H1 (cell line): Measurements from ENCODE around the gene FCRL6. TPM values are rescaled to one million over a fixed set of nuclear protein-coding genes. Genes with fewer than 3 reads are reported as not detected.

Experiments
- CTCF ChIA-PET: fragments of 300-600 bp; sonication (Branson Sonifier 250); formaldehyde crosslinking; loops from one replicate; lab custom pipeline; 2021; ENCODE audit not compliant: partially characterized antibody; lab: Charles Lee
- POLR2A ChIA-PET: fragments of 300-600 bp; sonication (Branson Sonifier 250); formaldehyde crosslinking; loops from one replicate; lab custom pipeline; 2021; ENCODE audit warnings: inconsistent platforms; ENCODE audit not compliant: partially characterized antibody; lab: Charles Lee
- DNase-seq, 2 experiments: peaks; one replicate each; pipeline versions ENCODE4 v3.0.0 to v3.0.0-alpha.2; 2010 to 2022; ENCODE audit warnings: low spot score in 2 of 2, low read depth in 1 of 2, mixed read lengths in 1 of 2
- FAIRE-seq: peaks from 2 replicates; lab custom pipeline; 2011; peaks lifted over from hg19 to GRCh38; lab: Jason Lieb, UNC
- H2AFZ ChIP-seq: 2 replicates; pipeline ENCODE4 v1.8.1; 2012; ENCODE audit warnings: low read length, inconsistent platforms
- H2AK5ac ChIP-seq: 2 replicates; pipeline ENCODE4 v1.6.1; 2013; ENCODE audit warnings: low read depth, low read length
- H2BK120ac ChIP-seq: replicated peaks from 2 replicates; pipeline ENCODE3; 2013; ENCODE audit warnings: low read depth, low read length, inconsistent platforms
- H2BK12ac ChIP-seq: 2 replicates; pipeline ENCODE4 v1.6.1; 2013; ENCODE audit warnings: low read depth, low read length
- H2BK15ac ChIP-seq: 2 replicates; pipeline ENCODE4 v1.6.1; 2013; ENCODE audit warnings: low read length
- H2BK20ac ChIP-seq: 2 replicates; pipeline ENCODE4 v1.6.1; 2013; ENCODE audit warnings: low read length
- H2BK5ac ChIP-seq: 2 replicates; pipeline ENCODE4 v1.6.1; 2013; ENCODE audit warnings: low read depth, low read length
- H3K14ac ChIP-seq: 2 replicates; pipeline ENCODE4 v1.6.1; 2013; ENCODE audit warnings: inconsistent platforms; ENCODE audit not compliant: insufficient read length
- H3K18ac ChIP-seq: 2 replicates; pipeline ENCODE4 v1.6.1; 2013; ENCODE audit warnings: low read length; ENCODE audit errors: extremely low read depth
- H3K23ac ChIP-seq: 2 replicates; pipeline ENCODE4 v1.6.1; 2013; ENCODE audit warnings: inconsistent platforms; ENCODE audit not compliant: insufficient read length
- H3K23me2 ChIP-seq: 2 replicates; pipeline ENCODE4 v1.6.1; 2013; ENCODE audit warnings: low read depth, low read length
- H3K27ac ChIP-seq: 2 replicates; pipeline ENCODE4 v1.6.1; 2011; ENCODE audit warnings: low read depth, low read length, inconsistent platforms
- H3K27me3 ChIP-seq, 4 experiments: replicated peaks in 1 of 4; 1 replicate in 1 of 4; 2 replicates in 3 of 4; pipeline versions ENCODE4 v1.6.1 to v1.8.1; 2011 to 2013; ENCODE audit warnings: low read length in 3 of 4, mild to moderate bottlenecking in 3 of 4, inconsistent platforms in 2 of 4, mixed read lengths in 2 of 4, moderate library complexity in 1 of 4; ENCODE audit not compliant: control insufficient read depth in 3 of 4, insufficient read depth in 3 of 4; ENCODE audit errors: extremely low read depth in 1 of 4
- H3K36me3 ChIP-seq, 4 experiments: 2 replicates each; pipeline versions ENCODE4 v1.6.1 to v1.8.1; 2011 to 2013; ENCODE audit warnings: mild to moderate bottlenecking in 4 of 4, low read length in 3 of 4, moderate library complexity in 2 of 4, control low read depth in 1 of 4, inconsistent platforms in 1 of 4; ENCODE audit not compliant: insufficient read depth in 4 of 4, control insufficient read depth in 2 of 4
- H3K4ac ChIP-seq: replicated peaks from 2 replicates; pipeline ENCODE3; 2013; ENCODE audit warnings: low read length, low read depth, mixed read lengths, inconsistent platforms; ENCODE audit not compliant: insufficient read length
- H3K4me1 ChIP-seq, 4 experiments: replicated peaks in 1 of 4; 1 replicate in 1 of 4; 2 replicates in 3 of 4; pipeline versions ENCODE4 v1.6.1 to v1.8.1; 2011 to 2013; ENCODE audit warnings: low read length in 3 of 4, inconsistent platforms in 2 of 4, mixed read lengths in 1 of 4; ENCODE audit not compliant: insufficient read depth in 4 of 4, control insufficient read depth in 3 of 4
- H3K4me2 ChIP-seq, 2 experiments: 2 replicates each; pipeline versions ENCODE4 v1.6.1 to v1.8.1; 2011 to 2013; ENCODE audit warnings: low read depth in 2 of 2, low read length in 2 of 2, control low read depth in 1 of 2, inconsistent platforms in 1 of 2, mild to moderate bottlenecking in 1 of 2; ENCODE audit not compliant: insufficient read depth in 1 of 2
- H3K4me3 ChIP-seq, 4 experiments: fragments of 200-600, 300-600 bp in 1 of 4; sonication (generic), shearing (Covaris generic), sonication (Bioruptor Twin) in 1 of 4; 2 replicates each; pipeline versions ENCODE4 v1.5.1 to v1.8.1; 2011 to 2016; ENCODE audit warnings: low read length in 4 of 4, low read depth in 3 of 4, control low read depth in 2 of 4, inconsistent platforms in 2 of 4, mild to moderate bottlenecking in 2 of 4, mixed read lengths in 1 of 4, moderate library complexity in 1 of 4; ENCODE audit not compliant: insufficient read depth in 2 of 4; ENCODE audit errors: extremely low read depth in 1 of 4
- H3K56ac ChIP-seq: replicated peaks from 2 replicates; pipeline ENCODE3; 2013; ENCODE audit warnings: low read depth, mild to moderate bottlenecking, mixed read lengths, low read length, inconsistent platforms; ENCODE audit not compliant: insufficient read length
- H3K79me1 ChIP-seq: 2 replicates; pipeline ENCODE4 v1.6.1; 2013; ENCODE audit warnings: low read depth, low read length, control low read depth
- H3K79me2 ChIP-seq, 2 experiments: 2 replicates each; pipeline versions ENCODE4 v1.6.1 to v1.8.1; 2012 to 2013; ENCODE audit warnings: low read length in 2 of 2, mild to moderate bottlenecking in 2 of 2, inconsistent platforms in 1 of 2; ENCODE audit not compliant: insufficient read depth in 2 of 2, control insufficient read depth in 1 of 2
- H3K9ac ChIP-seq, 4 experiments: replicated peaks in 1 of 4; 1 replicate in 1 of 4; 2 replicates in 3 of 4; pipeline versions ENCODE4 v1.6.1 to v1.8.1; 2011 to 2013; ENCODE audit warnings: low read depth in 3 of 4, low read length in 3 of 4, control low read depth in 2 of 4, mild to moderate bottlenecking in 2 of 4, moderate library complexity in 2 of 4, inconsistent platforms in 1 of 4; ENCODE audit errors: extremely low read depth in 1 of 4
- H3K9me3 ChIP-seq, 2 experiments: 2 replicates each; pipeline versions ENCODE4 v1.6.1 to v1.8.1; 2012 to 2013; ENCODE audit warnings: mild to moderate bottlenecking in 2 of 2, moderate library complexity in 2 of 2, control low read depth in 1 of 2, inconsistent platforms in 1 of 2, low read depth in 1 of 2, low read length in 1 of 2, mixed read lengths in 1 of 2; ENCODE audit not compliant: insufficient read depth in 2 of 2
- H4K20me1 ChIP-seq, 2 experiments: replicated peaks in 1 of 2; 2 replicates each; pipeline versions ENCODE3 to v1.8.1; 2011 to 2013; ENCODE audit warnings: inconsistent platforms in 2 of 2, low read length in 2 of 2, mild to moderate bottlenecking in 1 of 2; ENCODE audit not compliant: insufficient read depth in 2 of 2, control insufficient read depth in 1 of 2
- H4K5ac ChIP-seq: 2 replicates; pipeline ENCODE4 v1.6.1; 2013; ENCODE audit warnings: low read length, low read depth, mixed read lengths, inconsistent platforms; ENCODE audit not compliant: insufficient read length
- H4K8ac ChIP-seq: 2 replicates; pipeline ENCODE4 v1.8.0; 2013; ENCODE audit warnings: mild to moderate bottlenecking, moderate library complexity, low read length, inconsistent platforms; ENCODE audit not compliant: insufficient read depth; ENCODE audit errors: extremely low read depth
- H4K91ac ChIP-seq: replicated peaks from 2 replicates; pipeline ENCODE3; 2013; ENCODE audit warnings: low read length, mixed read lengths, inconsistent platforms; ENCODE audit not compliant: insufficient read length
- EZH2 ChIP-seq: fragments of 200-600 bp; sonication (generic); IDR thresholded peaks from 2 replicates; pipeline ENCODE4 v1.7.1; 2012; ENCODE audit warnings: low read depth, mild to moderate bottlenecking, moderate library complexity, low read length, inconsistent platforms; ENCODE audit not compliant: severe bottlenecking
- KDM1A ChIP-seq: fragments of 200-600, 300-600 bp; sonication (generic); IDR thresholded peaks from 2 replicates; pipeline ENCODE4 v1.7.1; 2016; ENCODE audit warnings: mild to moderate bottlenecking, low read length, borderline replicate concordance
- KDM4A ChIP-seq: IDR thresholded peaks from one replicate; pipeline ENCODE4 v1.7.1; 2012; ENCODE audit warnings: low read depth, mild to moderate bottlenecking, moderate library complexity, low read length, inconsistent platforms; ENCODE audit not compliant: severe bottlenecking
- POLR2AphosphoS5 ChIP-seq: IDR thresholded peaks from 2 replicates; pipeline ENCODE4 v1.6.1; 2011; ENCODE audit warnings: low read depth, low read length
- ZNF274 ChIP-seq: IDR thresholded peaks from 2 replicates; pipeline ENCODE4 v1.7.0; 2012; ENCODE audit warnings: low read length, borderline replicate concordance; ENCODE audit errors: extremely low read depth
- WGBS, 2 experiments: shearing (Covaris generic) in 1 of 2; methylation state at CpG; one replicate each; pipeline versions ENCODE4 v1.1.6 to v1.1.7; 2013 to 2015; ENCODE audit warnings: low lambda C conversion rate in 2 of 2, mixed read lengths in 2 of 2, inconsistent platforms in 1 of 2, low coverage in 1 of 2, missing lambda C conversion rate in 1 of 2; ENCODE audit not compliant: insufficient replicate concordance in 2 of 2, insufficient coverage in 1 of 2, insufficient read length in 1 of 2; ENCODE audit errors: extremely low coverage in 1 of 2, missing lambda C conversion rate in 1 of 2; 5-methylcytosine and 5-hydroxymethylcytosine counted together
- polyA plus RNA-seq, 7 experiments: library from polyadenylated mRNA; depleted of rRNA in 3 of 7; stranded (reverse) in 5 of 7; unstranded in 2 of 7; fragments of >200 nt in 5 of 7; fragments of 200-250 nt in 2 of 7; gene quantifications; 1 replicate in 5 of 7; 2 replicates in 1 of 7; 4 replicates in 1 of 7; pipeline versions ENCODE4 v1.2.1 to v1.2.3, GENCODE V29; 2011 to 2013; ENCODE audit warnings: missing spikeins in 2 of 7, mixed read lengths in 2 of 7
- total RNA-seq: library from RNA; stranded (reverse); fragmentation: NEBNext Ultra II Directional; extraction: Animal tissue kit (Norgen Biotek cat#: 25700); gene quantifications from 2 replicates; pipeline ENCODE4 v1.2.1, GENCODE V29; 2021

FCRL6 gene
- total and polyA plus RNA-seq, 2 of the 8 experiments (the other 6 are each of a cell fraction or from before 2014, with no cell fraction given): not detected

- H3K4me1 ChIP-seq: no peaks in the 10 kb centered on the region
- ChIA-PET POLR2A (no interaction called here), CTCF (no interaction called here)
- no peaks in the 10 kb centered on the region for H3K79me2 ChIP-seq
- DNase-seq (no peak), FAIRE-seq (no peak)
- no peak overlapping the region for H2BK120ac ChIP-seq
- no peaks in the 10 kb centered on the region for H3K79me1 ChIP-seq
- H3K4me3 ChIP-seq: no peak overlapping the region
- H4K8ac ChIP-seq: no peak overlapping the region
- no peak overlapping the region for H3K4ac ChIP-seq
- no peaks in the 10 kb centered on the region for H3K23me2 ChIP-seq
- H3K56ac ChIP-seq: no peak overlapping the region
- H2BK20ac ChIP-seq: no peak overlapping the region
- no peak overlapping the region for H2BK12ac ChIP-seq
- no peak overlapping the region for H3K9ac ChIP-seq
- no peak overlapping the region for H4K91ac ChIP-seq
- H2BK15ac ChIP-seq: no peak overlapping the region
- no peak overlapping the region for H3K4me2 ChIP-seq
- H2AK5ac ChIP-seq: no peak overlapping the region
- H3K27me3 ChIP-seq: no peaks in the 10 kb centered on the region
- no peak overlapping the region for H4K5ac ChIP-seq
- no peak overlapping the region for H2BK5ac ChIP-seq
- H4K20me1 ChIP-seq: no peaks in the 10 kb centered on the region
- no peak overlapping the region for H3K18ac ChIP-seq
- H3K27ac ChIP-seq: no peak overlapping the region
- no peaks in the 10 kb centered on the region for H3K36me3 ChIP-seq
- H2AFZ ChIP-seq: no peak overlapping the region
- no peak overlapping the region for H3K14ac ChIP-seq
- 89% methylated on average over 3 of the region's 3 CpGs; no CpG with 5 or more reads in 1 of the 2 experiments for WGBS, 2 experiments
- no peak overlapping the region for H3K23ac ChIP-seq
- H3K9me3 ChIP-seq: peaks cover 12 to 32% of the 10 kb centered on the region in 2 experiments; a peak in 2 of 4 replicates
- TF ChIP-seq KDM1A (no peak), EZH2 (no peak), ZNF274 (no peak), POLR2AphosphoS5 (no peak), KDM4A (no peak)
Observed at GRCh38 chr1:159755451-159756007, 46.6 kb upstream of the FCRL6 start.
